ENCODE results near the gene NINJ2.

DNA sequence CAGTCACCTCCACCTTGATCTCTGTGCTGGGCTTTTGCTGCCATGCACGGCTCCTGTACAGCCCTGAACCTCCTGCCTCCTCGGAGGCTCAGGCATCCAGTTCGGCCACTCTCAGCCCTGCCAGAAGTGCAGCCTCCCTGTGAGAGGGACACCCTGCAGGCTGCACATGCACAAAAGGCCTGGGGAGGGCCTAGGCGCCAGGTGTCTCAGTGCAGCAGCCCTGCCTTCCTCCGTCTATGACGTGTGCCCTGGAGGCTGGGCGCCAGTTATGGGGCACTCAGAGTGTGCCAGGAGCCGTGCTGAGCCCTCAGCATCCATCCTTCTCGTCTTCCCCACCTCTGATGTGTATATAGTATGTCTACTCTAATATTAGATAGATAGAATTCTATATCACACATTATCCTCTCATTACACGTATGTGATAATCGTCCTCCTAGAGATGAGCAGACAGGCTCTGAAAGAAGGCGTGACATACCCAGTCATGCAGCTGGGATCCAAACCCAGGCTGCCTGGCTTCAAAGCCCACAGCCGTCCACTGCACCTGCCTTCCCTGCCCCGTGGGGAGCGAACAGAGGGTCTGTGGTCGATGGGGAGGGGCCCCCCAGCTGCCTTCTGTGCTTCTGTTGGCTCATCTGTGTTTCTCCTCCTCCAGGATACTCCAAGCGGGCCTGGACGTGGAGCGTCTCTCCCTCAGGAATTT lies 102.4 kb downstream of the NINJ2 start:
- TF ChIP-seq, protein P1, sequence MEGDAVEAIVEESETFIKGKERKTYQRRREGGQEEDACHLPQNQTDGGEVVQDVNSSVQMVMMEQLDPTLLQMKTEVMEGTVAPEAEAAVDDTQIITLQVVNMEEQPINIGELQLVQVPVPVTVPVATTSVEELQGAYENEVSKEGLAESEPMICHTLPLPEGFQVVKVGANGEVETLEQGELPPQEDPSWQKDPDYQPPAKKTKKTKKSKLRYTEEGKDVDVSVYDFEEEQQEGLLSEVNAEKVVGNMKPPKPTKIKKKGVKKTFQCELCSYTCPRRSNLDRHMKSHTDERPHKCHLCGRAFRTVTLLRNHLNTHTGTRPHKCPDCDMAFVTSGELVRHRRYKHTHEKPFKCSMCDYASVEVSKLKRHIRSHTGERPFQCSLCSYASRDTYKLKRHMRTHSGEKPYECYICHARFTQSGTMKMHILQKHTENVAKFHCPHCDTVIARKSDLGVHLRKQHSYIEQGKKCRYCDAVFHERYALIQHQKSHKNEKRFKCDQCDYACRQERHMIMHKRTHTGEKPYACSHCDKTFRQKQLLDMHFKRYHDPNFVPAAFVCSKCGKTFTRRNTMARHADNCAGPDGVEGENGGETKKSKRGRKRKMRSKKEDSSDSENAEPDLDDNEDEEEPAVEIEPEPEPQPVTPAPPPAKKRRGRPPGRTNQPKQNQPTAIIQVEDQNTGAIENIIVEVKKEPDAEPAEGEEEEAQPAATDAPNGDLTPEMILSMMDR (IDR thresholded peaks at IDR 0.05; ENCODE audit: poor library complexity, severe bottlenecking): no peak
- TF ChIP-seq, protein P2, sequence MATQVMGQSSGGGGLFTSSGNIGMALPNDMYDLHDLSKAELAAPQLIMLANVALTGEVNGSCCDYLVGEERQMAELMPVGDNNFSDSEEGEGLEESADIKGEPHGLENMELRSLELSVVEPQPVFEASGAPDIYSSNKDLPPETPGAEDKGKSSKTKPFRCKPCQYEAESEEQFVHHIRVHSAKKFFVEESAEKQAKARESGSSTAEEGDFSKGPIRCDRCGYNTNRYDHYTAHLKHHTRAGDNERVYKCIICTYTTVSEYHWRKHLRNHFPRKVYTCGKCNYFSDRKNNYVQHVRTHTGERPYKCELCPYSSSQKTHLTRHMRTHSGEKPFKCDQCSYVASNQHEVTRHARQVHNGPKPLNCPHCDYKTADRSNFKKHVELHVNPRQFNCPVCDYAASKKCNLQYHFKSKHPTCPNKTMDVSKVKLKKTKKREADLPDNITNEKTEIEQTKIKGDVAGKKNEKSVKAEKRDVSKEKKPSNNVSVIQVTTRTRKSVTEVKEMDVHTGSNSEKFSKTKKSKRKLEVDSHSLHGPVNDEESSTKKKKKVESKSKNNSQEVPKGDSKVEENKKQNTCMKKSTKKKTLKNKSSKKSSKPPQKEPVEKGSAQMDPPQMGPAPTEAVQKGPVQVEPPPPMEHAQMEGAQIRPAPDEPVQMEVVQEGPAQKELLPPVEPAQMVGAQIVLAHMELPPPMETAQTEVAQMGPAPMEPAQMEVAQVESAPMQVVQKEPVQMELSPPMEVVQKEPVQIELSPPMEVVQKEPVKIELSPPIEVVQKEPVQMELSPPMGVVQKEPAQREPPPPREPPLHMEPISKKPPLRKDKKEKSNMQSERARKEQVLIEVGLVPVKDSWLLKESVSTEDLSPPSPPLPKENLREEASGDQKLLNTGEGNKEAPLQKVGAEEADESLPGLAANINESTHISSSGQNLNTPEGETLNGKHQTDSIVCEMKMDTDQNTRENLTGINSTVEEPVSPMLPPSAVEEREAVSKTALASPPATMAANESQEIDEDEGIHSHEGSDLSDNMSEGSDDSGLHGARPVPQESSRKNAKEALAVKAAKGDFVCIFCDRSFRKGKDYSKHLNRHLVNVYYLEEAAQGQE (IDR thresholded peaks at IDR 0.05; ENCODE audit: borderline replicate concordance): no peak
- TF ChIP-seq POLR2AphosphoS5 (IDR thresholded peaks at IDR 0.05) (no peak), TAF1 (IDR thresholded peaks at IDR 0.05; ENCODE audit: low read depth) (no peak), EP300 (conservative IDR thresholded peaks at IDR 0.05; ENCODE audit: poor library complexity, severe bottlenecking) (no peak), MXI1 (conservative IDR thresholded peaks at IDR 0.05; ENCODE audit: poor library complexity, severe bottlenecking) (no peak), EZH2 (IDR thresholded peaks at IDR 0.05; ENCODE audit: borderline replicate concordance, insufficient read depth, low read length, poor library complexity, severe bottlenecking) (no peak)
